Measurements from ENCODE around the gene CPHXL2.

DNA sequence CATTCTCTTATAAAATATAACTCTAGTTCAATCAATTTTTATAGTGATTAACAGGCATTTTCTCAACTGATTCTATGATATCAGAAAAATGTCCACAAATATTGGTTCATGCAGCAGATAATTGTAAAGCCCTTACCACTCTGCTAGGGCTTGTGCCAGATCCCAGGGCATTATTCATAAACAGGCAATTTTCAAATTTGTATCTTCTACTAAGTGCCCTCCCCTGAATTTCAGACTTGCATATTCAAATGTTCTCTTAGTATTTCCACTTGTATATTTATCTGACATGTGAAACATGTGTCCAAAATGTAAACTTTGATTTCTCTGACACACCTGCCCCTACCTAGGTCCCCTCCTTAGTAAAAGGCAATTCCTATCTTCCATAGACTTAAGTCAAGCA is 9.3 kb downstream of the CPHXL2 start:
- TF ChIP-seq ZNF701 (tag by site-specific recombination; IDR thresholded peaks at IDR 0.05): no peak
- TF ChIP-seq ZBTB17 (tag by site-specific recombination; IDR thresholded peaks at IDR 0.05): no peak
- TF ChIP-seq, protein P1, sequence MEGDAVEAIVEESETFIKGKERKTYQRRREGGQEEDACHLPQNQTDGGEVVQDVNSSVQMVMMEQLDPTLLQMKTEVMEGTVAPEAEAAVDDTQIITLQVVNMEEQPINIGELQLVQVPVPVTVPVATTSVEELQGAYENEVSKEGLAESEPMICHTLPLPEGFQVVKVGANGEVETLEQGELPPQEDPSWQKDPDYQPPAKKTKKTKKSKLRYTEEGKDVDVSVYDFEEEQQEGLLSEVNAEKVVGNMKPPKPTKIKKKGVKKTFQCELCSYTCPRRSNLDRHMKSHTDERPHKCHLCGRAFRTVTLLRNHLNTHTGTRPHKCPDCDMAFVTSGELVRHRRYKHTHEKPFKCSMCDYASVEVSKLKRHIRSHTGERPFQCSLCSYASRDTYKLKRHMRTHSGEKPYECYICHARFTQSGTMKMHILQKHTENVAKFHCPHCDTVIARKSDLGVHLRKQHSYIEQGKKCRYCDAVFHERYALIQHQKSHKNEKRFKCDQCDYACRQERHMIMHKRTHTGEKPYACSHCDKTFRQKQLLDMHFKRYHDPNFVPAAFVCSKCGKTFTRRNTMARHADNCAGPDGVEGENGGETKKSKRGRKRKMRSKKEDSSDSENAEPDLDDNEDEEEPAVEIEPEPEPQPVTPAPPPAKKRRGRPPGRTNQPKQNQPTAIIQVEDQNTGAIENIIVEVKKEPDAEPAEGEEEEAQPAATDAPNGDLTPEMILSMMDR (tag by site-specific recombination; IDR thresholded peaks at IDR 0.05): no peak
- TF ChIP-seq, protein P2, sequence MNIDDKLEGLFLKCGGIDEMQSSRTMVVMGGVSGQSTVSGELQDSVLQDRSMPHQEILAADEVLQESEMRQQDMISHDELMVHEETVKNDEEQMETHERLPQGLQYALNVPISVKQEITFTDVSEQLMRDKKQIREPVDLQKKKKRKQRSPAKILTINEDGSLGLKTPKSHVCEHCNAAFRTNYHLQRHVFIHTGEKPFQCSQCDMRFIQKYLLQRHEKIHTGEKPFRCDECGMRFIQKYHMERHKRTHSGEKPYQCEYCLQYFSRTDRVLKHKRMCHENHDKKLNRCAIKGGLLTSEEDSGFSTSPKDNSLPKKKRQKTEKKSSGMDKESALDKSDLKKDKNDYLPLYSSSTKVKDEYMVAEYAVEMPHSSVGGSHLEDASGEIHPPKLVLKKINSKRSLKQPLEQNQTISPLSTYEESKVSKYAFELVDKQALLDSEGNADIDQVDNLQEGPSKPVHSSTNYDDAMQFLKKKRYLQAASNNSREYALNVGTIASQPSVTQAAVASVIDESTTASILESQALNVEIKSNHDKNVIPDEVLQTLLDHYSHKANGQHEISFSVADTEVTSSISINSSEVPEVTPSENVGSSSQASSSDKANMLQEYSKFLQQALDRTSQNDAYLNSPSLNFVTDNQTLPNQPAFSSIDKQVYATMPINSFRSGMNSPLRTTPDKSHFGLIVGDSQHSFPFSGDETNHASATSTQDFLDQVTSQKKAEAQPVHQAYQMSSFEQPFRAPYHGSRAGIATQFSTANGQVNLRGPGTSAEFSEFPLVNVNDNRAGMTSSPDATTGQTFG (tag by site-specific recombination; IDR thresholded peaks at IDR 0.05; ENCODE audit: borderline replicate concordance): no peak
- TF ChIP-seq ZNF777 (tag by site-specific recombination; IDR thresholded peaks at IDR 0.05; ENCODE audit: borderline replicate concordance): no peak
- TF ChIP-seq, protein P3, sequence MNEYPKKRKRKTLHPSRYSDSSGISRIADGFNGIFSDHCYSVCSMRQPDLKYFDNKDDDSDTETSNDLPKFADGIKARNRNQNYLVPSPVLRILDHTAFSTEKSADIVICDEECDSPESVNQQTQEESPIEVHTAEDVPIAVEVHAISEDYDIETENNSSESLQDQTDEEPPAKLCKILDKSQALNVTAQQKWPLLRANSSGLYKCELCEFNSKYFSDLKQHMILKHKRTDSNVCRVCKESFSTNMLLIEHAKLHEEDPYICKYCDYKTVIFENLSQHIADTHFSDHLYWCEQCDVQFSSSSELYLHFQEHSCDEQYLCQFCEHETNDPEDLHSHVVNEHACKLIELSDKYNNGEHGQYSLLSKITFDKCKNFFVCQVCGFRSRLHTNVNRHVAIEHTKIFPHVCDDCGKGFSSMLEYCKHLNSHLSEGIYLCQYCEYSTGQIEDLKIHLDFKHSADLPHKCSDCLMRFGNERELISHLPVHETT (tag by site-specific recombination; IDR thresholded peaks at IDR 0.05): no peak
- TF ChIP-seq TRIM28 (IDR thresholded peaks at IDR 0.05; ENCODE audit: borderline replicate concordance, low read length): no peak
- TF ChIP-seq ZFP41 (tag by site-specific recombination; IDR thresholded peaks at IDR 0.05; ENCODE audit: borderline replicate concordance): no peak
- TF ChIP-seq, protein P4, sequence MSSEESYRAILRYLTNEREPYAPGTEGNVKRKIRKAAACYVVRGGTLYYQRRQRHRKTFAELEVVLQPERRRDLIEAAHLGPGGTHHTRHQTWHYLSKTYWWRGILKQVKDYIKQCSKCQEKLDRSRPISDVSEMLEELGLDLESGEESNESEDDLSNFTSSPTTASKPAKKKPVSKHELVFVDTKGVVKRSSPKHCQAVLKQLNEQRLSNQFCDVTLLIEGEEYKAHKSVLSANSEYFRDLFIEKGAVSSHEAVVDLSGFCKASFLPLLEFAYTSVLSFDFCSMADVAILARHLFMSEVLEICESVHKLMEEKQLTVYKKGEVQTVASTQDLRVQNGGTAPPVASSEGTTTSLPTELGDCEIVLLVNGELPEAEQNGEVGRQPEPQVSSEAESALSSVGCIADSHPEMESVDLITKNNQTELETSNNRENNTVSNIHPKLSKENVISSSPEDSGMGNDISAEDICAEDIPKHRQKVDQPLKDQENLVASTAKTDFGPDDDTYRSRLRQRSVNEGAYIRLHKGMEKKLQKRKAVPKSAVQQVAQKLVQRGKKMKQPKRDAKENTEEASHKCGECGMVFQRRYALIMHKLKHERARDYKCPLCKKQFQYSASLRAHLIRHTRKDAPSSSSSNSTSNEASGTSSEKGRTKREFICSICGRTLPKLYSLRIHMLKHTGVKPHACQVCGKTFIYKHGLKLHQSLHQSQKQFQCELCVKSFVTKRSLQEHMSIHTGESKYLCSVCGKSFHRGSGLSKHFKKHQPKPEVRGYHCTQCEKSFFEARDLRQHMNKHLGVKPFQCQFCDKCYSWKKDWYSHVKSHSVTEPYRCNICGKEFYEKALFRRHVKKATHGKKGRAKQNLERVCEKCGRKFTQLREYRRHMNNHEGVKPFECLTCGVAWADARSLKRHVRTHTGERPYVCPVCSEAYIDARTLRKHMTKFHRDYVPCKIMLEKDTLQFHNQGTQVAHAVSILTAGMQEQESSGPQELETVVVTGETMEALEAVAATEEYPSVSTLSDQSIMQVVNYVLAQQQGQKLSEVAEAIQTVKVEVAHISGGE (tag by site-specific recombination; conservative IDR thresholded peaks at IDR 0.05; ENCODE audit: low read depth): no peak
- TF ChIP-seq, protein P5, sequence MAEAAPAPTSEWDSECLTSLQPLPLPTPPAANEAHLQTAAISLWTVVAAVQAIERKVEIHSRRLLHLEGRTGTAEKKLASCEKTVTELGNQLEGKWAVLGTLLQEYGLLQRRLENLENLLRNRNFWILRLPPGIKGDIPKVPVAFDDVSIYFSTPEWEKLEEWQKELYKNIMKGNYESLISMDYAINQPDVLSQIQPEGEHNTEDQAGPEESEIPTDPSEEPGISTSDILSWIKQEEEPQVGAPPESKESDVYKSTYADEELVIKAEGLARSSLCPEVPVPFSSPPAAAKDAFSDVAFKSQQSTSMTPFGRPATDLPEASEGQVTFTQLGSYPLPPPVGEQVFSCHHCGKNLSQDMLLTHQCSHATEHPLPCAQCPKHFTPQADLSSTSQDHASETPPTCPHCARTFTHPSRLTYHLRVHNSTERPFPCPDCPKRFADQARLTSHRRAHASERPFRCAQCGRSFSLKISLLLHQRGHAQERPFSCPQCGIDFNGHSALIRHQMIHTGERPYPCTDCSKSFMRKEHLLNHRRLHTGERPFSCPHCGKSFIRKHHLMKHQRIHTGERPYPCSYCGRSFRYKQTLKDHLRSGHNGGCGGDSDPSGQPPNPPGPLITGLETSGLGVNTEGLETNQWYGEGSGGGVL (tag by site-specific recombination; IDR thresholded peaks at IDR 0.05): no peak
